Osteoblast (primary cell): ENCODE data around the gene SAPCD2. TPM values are rescaled to one million over a fixed set of nuclear protein-coding genes. Genes with fewer than 3 reads are reported as not detected.
A peak's percentile ranks its signal among the peaks of the same experiment; 100 is the strongest.

Source experiments
- DNase-seq: peaks from one replicate; pipeline ENCODE4 v3.0.0; 2011; ENCODE audit warnings: low spot score, mixed read lengths; ENCODE audit not compliant: insufficient read length; ENCODE audit errors: missing footprints
- H2AFZ ChIP-seq: 2 replicates; pipeline ENCODE4 v1.6.0; 2011; ENCODE audit warnings: mild to moderate bottlenecking, low read length
- H3K27ac ChIP-seq: 2 replicates; pipeline ENCODE4 v1.5.1; 2011; ENCODE audit warnings: mild to moderate bottlenecking, low read depth, low read length, moderate library complexity
- H3K27me3 ChIP-seq: 2 replicates; pipeline ENCODE4 v1.6.0; 2012; ENCODE audit warnings: mild to moderate bottlenecking, control low read depth, inconsistent platforms, low read length, moderate library complexity; ENCODE audit not compliant: insufficient read depth
- H3K36me3 ChIP-seq: 2 replicates; pipeline ENCODE4 v1.5.1; 2011; ENCODE audit warnings: mild to moderate bottlenecking, low read length, control low read depth, moderate library complexity; ENCODE audit not compliant: insufficient read depth
- H3K4me1 ChIP-seq: 2 replicates; pipeline ENCODE4 v1.5.1; 2011; ENCODE audit warnings: mild to moderate bottlenecking, low read length, control low read depth, moderate library complexity; ENCODE audit not compliant: insufficient read depth
- H3K4me2 ChIP-seq: 2 replicates; pipeline ENCODE4 v1.6.0; 2011; ENCODE audit warnings: mild to moderate bottlenecking, low read length; ENCODE audit not compliant: insufficient read depth
- H3K4me3 ChIP-seq: fragments of 200-600 bp; sonication (generic); 3 replicates; pipeline ENCODE4 v1.5.1; 2012; ENCODE audit warnings: mild to moderate bottlenecking, low read length, inconsistent platforms; ENCODE audit not compliant: insufficient read depth
- H3K79me2 ChIP-seq: 2 replicates; pipeline ENCODE4 v1.6.0; 2012; ENCODE audit warnings: mild to moderate bottlenecking, low read length, control low read depth, inconsistent platforms; ENCODE audit not compliant: insufficient read depth
- H3K9me3 ChIP-seq: 2 replicates; pipeline ENCODE4 v1.5.1; 2011; ENCODE audit warnings: low read depth, low read length, control low read depth
- H4K20me1 ChIP-seq: 2 replicates; pipeline ENCODE4 v1.6.0; 2012; ENCODE audit warnings: mild to moderate bottlenecking, low read length, control low read depth; ENCODE audit not compliant: insufficient read depth
- CTCF ChIP-seq: IDR thresholded peaks from 2 replicates; pipeline ENCODE4 v1.5.1; 2011; ENCODE audit warnings: mild to moderate bottlenecking, low read depth, low read length, moderate library complexity; ENCODE audit errors: extremely low read depth
- total RNA-seq: library from RNA; depleted of rRNA; stranded (reverse); fragments of >200 nt; gene quantifications from 2 replicates; pipeline ENCODE4 v1.2.3, GENCODE V29; 2012

SAPCD2 gene
- total RNA-seq, 1 donor, result 1.1 TPM

GRCh38 chr9:137049544-137050449 lies 20.6 kb downstream of the SAPCD2 start:
- no peak overlapping the region for H2AFZ ChIP-seq
- peaks cover 5% of the 10 kb centered on the region for H3K79me2 ChIP-seq
- H3K9me3 ChIP-seq, result no peaks in the 10 kb centered on the region
- peaks cover 19% of the 10 kb centered on the region for H4K20me1 ChIP-seq
- peaks cover 59% of the 10 kb centered on the region for H3K27me3 ChIP-seq
- peak; percentile 49 for TF ChIP-seq CTCF
- DNase-seq, result peak; percentile 97
- H3K4me3 ChIP-seq, result no peak overlapping the region
- no peak overlapping the region for H3K27ac ChIP-seq
- no peak overlapping the region for H3K4me2 ChIP-seq
- H3K4me1 ChIP-seq, result peaks cover 13% of the 10 kb centered on the region
- H3K36me3 ChIP-seq, result no peaks in the 10 kb centered on the region

GRCh38 chr9:137048655-137049543 lies 21.5 kb downstream of the SAPCD2 start:
- Histone ChIP-seq H3K79me2 (peaks cover 14% of the 10 kb centered on the region), H3K9me3 (no peaks in the 10 kb centered on the region), H3K4me2 (no peak overlapping the region), H3K27ac (no peak overlapping the region), H2AFZ (no peak overlapping the region), H3K27me3 (peaks cover 51% of the 10 kb centered on the region), H3K36me3 (no peaks in the 10 kb centered on the region), H4K20me1 (peaks cover 27% of the 10 kb centered on the region), H3K4me3 (no peak overlapping the region), H3K4me1 (peaks cover 15% of the 10 kb centered on the region)
- TF ChIP-seq CTCF, result no peak
- DNase-seq, result no peak

- H3K79me2 ChIP-seq, result peaks cover 30% of the 10 kb centered on the region
- H3K27me3 ChIP-seq, result peaks cover 31% of the 10 kb centered on the region
- no peak within 1 kb of the TSS for H3K27ac ChIP-seq
- peak; percentile 100 for DNase-seq
- H2AFZ ChIP-seq, result peak within 1 kb of the TSS; percentile 89
- TF ChIP-seq CTCF, result peak; percentile 75
- H3K4me3 ChIP-seq, result peak within 1 kb of the TSS; percentile 83
- H3K4me1 ChIP-seq, result peaks cover 15% of the 10 kb centered on the region
- H3K4me2 ChIP-seq, result peak within 1 kb of the TSS; percentile 93
- H4K20me1 ChIP-seq, result peaks cover 36% of the 10 kb centered on the region
- H3K36me3 ChIP-seq, result no peaks in the 10 kb centered on the region
- no peaks in the 10 kb centered on the region for H3K9me3 ChIP-seq
Observed at GRCh38 chr9:137046088-137046787, 24.1 kb downstream of the SAPCD2 start, which contains the start of gene NPDC1. NPDC1 (minus strand) TSS chr9:137046177; CDS start chr9:137045989, 188 bp downstream.
